ENCODE data around the gene TBXAS1.

Gene TBXAS1

DNA sequence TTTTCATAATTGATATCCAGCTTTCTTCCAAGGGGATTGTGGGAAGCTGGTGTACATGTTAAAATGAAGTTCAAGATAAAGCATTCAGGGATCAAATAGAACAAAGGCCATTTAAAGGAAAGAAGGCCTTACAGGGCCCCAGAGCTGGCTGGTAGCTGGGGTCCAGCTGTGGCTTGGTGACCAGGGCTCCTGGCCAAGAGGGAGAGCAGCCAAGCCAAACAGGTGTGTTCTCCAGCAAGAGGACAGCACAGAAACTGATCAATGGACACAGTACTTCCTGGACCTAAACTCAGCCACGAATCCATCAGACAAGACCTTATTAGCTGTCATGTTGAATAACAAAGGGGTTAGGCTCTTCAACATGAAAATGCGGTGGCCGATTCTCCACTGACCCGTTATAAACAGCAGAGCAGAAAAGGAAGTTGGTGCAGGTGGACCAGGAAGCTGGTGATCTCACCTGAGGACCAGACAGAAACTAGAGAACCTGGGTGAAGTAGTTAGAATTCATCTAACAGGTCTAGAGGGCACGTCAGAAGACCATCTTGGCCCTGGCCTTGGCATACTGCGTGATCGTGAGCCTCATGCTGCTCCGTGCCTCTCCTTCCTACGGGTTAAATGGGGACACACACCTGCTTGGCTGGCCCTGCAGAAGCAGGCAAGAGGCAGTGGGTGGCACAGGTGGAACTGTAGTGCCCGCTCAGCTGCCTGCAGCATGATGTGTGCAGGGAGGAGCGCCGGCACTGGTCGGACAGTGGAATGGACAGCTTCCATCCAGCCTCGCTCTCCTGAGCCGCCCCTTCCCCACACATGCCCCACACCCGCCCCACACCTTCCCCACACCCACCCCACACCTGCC, 179.9 kb downstream of the TBXAS1 start:
- DNase-seq, result no peak

DNA sequence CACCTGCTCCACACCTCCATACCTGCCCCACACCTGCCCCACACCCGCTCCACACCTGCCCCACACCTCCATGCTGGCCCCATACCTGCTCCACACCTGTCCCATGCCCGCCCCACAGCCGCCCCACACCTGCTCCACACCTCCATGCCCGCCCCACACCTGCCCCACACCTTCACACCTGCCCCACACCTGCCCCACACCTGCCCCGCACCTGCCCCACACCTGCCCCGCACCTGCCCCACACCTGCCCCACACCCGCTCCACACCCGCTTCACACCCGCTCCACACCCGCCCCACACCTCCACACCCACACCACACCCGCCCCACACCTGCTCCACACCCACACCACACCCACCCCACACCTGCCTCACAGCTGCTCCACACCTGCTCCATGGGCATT, 180.7 kb downstream of the TBXAS1 start:
- no peak for DNase-seq

DNA sequence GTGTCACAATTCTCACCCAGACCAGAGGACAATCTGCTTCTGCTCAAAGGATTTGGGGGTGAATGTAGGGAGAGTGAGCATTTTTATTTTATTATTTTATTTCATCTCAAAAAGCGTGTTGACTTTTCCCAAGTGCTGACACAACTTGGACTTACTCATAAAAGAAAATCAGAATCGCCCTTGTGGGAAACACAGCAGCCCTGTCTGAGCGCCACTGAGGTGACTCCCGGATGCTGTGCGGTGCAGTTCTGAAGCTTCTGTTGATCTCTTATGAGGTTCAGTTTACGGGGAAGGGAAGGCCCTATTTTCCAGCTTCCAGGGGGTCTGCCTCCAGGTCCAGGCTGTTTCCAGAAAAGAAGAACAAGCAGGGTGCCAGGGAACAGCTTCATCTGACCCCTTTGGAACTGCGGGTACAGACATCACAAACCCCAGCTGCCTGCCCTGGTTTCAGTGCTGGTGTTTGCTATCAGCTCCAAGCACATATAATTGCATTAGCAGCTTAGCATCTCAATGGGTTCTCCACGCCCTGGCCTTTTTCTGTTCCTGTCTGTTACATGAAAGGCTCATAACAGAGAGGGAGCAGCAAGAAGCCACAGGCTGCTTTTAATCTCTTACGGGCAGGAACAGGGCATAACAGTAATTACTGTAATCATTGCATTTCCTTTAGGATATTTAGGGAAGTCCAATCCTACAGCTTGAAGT, 181.3 kb downstream of the TBXAS1 start:
- no peak for DNase-seq

DNA sequence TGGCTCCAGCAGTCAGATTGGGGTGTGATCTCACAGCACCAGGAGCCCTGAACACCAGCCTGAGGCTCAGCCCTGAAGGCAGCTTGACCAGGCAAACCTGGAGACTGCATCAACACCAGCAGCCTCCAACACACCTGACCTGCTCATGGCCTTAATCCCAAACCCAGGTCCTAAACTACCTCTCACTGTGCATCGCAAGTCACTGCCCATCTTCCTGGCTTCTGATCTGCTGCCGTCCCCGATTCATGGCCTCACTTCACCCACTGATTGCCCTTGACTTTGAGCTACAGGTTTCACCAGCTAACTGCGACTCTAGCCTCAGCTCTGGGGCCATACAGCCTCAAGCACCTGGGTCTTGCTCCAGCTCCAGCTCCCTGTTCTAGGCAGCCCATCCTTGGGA, 184.6 kb downstream of the TBXAS1 start:
- DNase-seq, result no peak

DNA sequence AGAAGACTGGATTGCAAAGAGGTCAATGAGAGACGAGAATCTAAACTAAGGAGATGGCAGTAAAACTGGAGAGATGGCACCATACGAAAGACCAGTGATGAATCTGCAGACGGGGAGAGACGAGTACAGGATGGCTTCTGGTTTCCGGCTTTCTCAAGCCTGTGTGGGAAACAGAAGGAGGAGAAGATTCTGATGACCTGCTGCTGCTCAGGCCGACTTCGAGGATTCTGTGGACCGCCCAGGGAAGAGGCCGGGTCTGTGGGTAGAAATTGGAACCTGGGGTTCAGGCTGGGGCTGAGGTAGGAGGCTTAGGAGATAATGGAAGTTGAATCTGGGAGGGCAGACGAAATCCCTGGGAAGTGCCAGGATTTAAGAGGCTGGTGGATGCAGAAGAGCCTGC, 185.1 kb downstream of the TBXAS1 start:
- no peak for DNase-seq

DNA sequence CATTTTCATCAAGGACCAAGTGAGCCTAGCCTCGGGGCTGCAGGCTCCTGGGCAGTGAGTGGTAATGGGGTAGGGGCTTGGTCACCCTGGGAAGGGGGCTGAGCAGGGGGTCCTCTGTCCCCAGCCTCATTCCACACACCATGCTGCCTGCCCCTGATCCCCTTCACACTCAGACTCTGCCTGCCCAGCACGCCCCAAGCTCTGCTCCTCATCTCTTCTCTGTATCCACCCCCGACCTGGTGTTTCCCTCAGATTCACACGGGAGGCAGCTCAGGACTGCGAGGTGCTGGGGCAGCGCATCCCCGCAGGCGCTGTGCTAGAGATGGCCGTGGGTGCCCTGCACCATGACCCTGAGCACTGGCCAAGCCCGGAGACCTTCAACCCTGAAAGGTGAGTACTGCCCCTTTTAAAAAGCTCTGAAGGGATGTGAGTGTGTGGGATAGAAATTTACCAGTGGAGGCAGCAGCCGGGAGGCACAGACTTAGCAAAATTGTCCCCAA, 186.5 kb downstream of the TBXAS1 start:
- DNase-seq, result no peak

DNA sequence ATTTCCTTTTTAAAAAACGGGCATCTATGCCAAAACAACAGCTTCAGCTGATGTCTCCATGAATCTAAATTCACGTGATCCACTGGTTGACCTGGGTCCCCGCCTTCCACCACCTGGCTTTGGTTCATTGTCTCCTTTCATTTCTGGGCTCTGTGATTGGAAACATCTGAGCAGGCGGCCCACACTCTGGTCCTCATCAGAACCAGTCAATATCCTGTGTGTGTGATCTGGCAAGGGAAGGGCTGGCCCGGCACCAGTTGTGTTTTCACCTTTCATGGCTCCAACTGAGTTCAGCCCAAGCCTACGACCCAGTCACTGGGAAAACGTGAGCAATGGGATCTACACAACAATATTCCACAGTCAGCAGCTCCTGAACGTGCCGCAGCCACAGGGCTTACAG, 187.5 kb downstream of the TBXAS1 start:
- DNase-seq, result no peak

DNA sequence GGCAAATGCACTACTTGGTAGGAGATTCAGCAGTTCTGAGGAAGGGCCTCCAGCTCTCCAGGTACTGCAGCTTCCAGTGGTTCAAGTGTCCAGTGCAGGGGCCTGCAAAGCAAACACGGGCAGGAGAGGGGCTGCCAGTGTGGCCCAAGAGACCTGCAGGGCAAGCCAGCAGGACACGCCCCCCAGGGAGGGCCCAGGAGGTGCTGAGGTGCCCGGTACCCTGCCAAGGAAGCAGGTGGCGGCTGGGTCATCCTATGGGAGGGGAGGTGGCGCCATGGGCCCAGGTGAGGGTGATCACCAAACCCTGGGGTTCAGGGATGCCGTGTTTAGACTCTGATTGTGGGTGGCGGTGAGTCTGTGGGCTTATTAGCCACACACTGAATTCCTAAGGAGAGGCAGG, 188.0 kb downstream of the TBXAS1 start:
- no peak for DNase-seq

DNA sequence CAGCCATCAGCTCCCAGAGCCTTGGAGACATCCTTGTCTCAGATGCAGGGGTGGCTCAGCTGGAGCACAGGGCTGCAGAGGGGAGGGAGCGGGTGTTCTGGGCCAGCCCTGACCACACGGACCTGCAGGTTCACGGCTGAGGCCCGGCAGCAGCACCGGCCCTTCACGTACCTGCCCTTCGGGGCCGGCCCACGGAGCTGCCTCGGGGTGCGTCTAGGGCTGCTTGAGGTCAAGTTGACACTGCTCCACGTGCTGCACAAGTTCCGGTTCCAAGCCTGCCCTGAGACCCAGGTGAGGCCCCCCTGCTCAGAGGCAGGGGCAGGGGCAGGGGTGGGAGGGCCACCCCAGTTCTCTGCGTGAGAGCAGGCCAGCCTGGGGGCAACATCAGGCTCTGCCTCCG, 188.5 kb downstream of the TBXAS1 start:
- no peak for DNase-seq

DNA sequence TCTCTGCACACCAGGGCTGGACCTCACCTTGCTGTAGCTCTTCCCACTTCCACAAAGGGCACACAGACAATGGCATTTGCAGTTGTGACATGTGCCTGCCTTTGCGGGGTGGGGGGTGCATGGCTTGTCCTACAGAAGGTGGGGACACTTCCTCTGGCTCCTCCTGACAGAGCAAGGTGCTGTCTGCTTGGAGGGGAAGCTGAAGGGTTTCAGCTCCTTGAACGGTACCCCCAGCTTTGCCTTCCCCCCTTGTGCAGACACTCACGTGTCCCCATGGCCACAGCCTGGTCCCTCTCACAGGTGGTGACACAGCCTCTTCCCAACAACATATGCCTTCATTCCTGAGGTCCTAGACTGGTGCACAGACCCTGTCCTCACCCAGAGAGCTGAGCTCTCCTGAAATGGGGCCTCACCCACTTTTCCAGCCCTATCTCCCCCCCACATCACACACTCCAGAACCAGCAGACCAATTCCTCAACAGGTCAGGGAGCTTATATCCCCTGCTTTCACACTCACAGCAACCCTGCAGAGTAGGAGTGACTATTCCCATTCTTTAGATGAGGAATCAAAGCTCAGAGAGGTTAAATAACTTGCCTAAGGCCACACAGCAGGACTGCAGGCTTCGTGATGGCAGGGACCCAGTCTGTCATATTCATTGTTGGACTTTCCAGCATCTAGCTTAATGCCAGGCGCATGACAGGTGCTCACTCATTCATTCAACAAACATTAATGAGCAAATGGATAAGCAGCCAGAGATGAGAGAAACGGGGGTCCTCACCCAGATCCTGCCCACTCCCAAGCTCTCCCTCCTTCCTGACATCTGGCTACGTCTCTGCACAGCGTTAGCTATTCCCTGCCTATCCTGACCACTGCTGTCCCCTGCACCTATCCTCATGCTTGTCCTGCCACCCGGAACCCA, 189.3 kb downstream of the TBXAS1 start:
- DNase-seq, result no peak

DNA sequence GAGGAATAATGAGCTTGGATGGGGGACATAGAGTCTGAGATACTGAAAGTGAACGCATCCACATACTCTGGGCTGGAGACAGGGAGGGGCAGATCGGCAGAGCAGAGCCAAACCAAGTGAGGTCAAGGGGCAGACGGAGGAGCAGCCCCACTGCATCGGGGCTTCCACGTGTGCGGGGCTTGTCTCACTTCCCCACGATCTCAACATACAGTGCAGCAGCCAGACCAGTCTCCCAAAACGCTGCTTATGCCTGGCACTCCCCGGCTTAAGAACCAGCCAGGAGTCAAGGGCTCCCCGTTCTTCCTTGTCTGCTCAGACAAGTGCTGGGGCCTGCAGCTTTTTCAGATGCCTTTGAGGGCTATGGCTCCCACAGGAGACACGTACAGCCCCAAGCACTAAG, 190.1 kb downstream of the TBXAS1 start:
- no peak for DNase-seq

DNA sequence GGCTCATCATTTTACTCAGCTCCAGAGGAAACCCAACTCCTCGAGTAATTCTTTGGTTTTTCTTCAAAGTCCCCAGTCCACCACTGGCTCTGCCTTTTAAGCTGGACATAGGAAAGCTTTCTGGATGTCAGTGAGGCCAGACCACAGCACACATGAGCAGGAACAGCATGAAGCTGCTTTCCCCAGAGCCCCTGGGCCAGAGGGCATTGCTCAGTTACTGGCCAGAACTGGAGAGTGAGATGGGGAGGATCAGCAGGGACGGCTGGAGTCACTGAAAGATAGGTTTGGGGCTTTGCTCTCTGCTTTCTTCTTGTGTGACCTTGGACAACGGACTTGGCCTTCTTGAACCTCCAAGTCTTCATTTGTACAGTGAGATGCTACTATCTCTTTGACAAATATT, 190.5 kb downstream of the TBXAS1 start:
- DNase-seq, result no peak

DNA sequence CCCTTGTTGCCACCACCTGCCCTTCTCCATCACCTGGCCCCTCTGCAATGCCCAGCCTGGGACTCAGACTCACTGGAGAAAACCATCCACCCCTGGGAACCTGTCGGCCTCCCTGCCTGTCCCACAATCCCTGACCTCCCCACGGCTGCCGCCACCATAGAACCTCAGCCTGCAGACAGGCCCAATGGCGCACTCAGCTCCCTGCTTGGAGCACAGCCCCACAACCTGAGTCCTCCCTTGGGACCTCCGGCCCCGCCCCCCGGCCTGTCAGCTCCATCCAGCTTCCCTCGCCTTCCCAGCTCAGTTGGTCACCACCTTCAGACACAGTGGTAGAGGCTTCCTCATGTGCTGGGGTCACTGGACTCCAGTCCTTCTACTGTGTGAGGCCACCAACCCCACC, 192.5 kb downstream of the TBXAS1 start:
- no peak for DNase-seq

DNA sequence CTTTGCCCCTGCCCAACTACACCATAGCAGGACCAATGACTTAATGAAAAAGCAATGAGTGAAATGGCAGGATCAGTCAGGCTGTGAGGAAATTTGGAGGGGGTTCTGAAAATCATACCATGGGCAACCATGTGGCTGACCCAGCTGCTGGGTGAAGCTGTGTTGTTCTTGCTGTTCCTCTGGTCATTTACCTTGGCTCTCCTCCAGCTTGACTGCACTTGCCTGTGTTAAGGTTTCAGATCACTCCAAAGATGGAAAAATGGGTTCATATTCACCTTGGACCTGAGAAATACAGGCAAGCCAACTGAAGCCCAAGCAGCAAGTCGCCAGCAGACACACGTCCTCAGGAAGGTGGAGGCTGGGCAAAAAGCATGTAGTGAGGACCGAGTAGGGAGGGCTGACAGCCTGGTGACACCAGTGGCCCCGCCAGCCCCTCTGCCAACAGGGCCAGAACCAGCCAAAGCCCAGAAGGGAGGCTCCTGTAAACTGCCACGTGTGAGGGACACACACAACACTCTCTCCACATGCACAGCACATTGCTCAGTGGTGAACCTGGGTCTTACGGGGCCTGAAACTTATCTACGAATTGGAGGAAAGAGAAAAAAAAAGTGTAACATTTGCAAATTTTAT, 193.6 kb downstream of the TBXAS1 start:
- DNase-seq, result no peak

DNA sequence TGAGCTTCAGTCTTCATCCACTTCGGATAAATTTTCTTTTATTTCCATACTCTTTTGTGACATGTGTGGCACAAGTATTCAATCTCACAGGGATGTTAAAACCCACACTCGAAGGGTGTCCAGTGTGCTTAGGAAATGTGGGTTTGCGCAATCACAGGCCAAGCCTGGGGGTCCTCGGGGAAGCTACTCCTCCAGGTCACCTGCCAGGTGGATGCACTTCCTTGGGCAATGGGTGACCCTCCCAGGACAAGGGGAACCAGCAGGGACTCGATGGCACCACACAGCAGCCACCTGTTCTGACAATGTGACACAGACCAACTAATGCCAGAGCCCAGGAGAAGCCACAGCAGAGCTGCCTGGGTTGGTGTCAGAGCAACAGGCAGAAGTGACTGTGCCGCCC, 194.7 kb downstream of the TBXAS1 start:
- DNase-seq, result no peak

DNA sequence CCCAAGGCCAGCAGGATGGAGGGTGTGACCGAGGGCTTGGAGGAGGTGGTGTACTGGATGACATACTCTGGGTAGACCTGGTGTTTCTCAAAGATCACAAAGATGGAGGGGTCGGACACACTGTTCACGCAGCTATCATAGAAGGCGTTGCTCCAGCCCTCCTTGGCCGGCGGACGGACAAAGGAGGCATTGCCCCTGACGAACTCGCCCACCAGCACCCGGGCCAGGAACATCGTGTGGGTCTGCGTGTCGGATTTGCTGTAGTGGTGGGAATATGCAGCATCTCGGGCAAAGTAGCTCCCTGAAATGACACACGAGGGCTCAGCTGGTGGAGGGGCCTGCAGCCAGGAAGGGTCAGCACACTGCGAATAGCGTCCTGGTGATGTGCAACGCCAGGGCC, 195.5 kb downstream of the TBXAS1 start:
- DNase-seq, result no peak

DNA sequence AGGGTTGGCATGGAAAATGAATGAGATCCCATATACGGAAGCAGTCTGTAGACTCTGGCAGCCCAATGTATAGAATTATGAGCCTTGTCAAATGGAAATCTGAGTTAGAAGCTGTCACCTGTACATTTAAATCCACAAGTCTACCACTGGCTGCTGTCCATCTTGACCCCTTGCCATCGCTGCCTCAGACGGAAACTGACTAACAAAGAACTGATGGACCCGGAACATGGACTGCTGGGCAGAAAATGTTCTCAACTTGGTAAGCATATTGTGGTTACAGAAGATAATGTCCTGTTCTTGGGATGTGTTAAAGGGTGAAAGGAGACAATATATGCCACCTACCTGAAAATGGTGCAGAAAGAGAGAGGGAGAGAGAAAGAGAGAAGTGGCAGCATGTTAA, 196.2 kb downstream of the TBXAS1 start:
- DNase-seq, result no peak

DNA sequence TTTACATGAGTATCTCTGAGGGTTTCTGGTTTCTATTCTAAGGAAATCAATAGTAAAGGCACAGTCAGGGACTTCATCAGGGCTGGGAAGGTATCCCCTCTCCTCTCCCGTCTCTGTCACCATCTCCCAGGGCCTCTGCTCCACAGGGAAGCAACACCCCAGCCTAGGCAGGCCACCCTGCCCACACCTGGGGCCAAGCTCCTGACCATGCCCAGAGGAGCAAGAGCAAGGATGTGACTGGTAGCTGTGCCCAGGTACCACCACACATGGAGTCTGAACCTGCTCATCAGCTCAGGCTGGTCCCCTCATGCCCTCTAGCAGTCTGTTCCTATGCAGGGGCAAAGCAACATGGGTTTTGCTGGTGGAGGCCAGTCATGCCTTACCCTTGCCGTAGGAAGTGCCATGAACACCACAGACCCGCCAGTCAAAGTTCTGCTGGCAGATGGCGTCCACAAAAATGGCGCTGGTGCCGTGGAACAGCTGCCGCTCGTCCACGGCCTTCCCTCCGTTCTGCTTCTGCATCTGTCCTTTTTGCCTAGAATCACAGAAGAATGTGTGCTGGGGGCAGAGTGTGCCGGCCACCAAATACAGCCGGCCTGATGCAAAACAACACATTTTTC, 196.9 kb downstream of the TBXAS1 start:
- no peak for DNase-seq

DNA sequence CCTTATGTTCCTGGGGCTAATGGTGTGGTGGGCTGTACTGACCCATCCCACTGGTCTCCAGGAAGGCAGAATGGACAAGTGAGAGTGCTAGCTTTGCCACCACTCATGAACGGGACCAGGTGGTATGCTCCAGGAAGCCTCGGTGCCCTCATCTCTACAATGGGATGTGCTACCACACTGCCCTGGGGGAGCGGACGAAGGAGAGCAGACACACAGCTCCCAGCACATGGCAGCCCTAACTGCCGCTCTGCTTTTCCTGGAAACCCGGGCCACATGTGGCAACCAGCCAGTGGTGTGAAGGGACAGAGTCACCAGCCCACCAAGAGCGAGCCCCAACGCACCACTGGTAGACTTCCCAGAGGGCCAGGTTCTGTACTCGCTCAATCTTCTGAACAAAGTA, 197.9 kb downstream of the TBXAS1 start:
- no peak for DNase-seq

DNA sequence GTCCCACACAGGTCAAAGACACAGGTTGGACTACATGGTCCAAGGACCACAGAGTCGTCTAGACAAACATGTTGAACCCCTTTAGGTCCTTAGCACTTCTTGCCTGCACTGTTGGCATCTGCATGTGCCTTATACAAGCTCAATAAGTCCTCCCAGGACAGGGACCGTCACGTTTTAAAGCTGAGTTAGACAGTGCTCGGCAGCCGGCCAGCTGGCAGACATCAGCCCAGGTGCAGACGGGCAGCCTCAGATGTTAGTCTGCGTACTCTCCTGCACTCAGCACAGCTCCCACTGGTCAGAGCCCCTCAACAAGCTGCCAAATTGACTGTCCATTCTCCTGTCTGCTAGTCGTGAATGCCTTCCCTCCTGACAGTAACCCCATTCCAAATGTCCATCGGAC, 198.8 kb downstream of the TBXAS1 start:
- no peak for DNase-seq

DNA sequence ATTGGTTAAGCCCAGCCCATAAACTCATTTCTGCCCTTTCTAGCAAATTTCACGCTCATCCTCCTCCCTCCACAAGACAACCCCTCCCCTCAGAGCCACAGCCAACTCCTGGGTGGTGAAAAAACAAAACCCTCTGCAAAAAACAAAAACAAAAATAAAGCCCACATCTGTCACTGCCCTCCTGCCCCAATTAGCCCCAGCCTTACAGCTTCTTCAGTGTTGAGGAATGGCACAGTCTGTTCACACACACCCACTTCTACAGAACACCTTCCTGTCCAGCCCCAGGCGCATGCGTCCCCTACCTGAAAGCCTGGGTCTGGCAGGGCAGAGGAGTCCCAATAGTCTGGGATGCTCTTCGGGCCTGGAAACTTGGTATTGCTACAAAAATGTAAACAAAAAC, 199.2 kb downstream of the TBXAS1 start:
- no peak for DNase-seq

DNA sequence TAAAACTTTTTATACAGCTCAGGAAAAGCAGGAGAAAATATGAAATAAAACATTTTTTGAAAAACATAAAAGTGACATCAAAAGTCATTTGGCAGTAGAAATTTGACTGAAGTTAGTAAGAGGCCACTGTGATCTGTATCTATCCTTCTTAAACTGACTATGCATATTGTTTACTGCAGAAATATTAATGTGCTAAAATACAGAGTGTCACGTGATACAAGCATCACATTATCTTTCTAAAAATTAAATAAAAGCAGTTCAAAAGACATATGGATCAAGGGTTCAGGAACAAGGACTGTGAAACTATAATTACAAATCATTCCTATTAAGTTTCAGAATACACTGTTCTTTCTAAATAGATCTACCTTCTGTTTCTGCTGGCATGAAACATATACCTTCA, 200.0 kb downstream of the TBXAS1 start:
- DNase-seq, result no peak

All from T1000 (cell line).